HEK293 (cell line): ENCODE data around the gene RBM20.

Experiments used
- YY1 ChIP-seq: fragments of 450-650 bp; formaldehyde crosslinking; IDR thresholded peaks from 2 replicates; pipeline ENCODE4 v1.5.1; 2018; ENCODE audit warnings: missing biosample characterization, missing genetic modification characterization
- ZNF214 ChIP-seq: fragments of 450-650 bp; formaldehyde crosslinking; IDR thresholded peaks from 2 replicates; pipeline ENCODE4 v1.5.1; 2017; ENCODE audit warnings: missing biosample characterization, mild to moderate bottlenecking, missing genetic modification characterization, borderline replicate concordance
- ZNF664 ChIP-seq: fragments of 450-650 bp; formaldehyde crosslinking; IDR thresholded peaks from 2 replicates; pipeline ENCODE4 v1.5.1; 2016; ENCODE audit warnings: missing biosample characterization, missing genetic modification characterization
- ZNF747 ChIP-seq: fragments of 450-650 bp; formaldehyde crosslinking; IDR thresholded peaks from 2 replicates; pipeline ENCODE4 v1.5.1; 2016; ENCODE audit warnings: missing biosample characterization, missing genetic modification characterization
- ZNF76 ChIP-seq: fragments of 450-650 bp; formaldehyde crosslinking; IDR thresholded peaks from 2 replicates; pipeline ENCODE4; 2016; ENCODE audit warnings: low read depth, missing biosample characterization, missing genetic modification characterization, borderline replicate concordance
- ZNF776 ChIP-seq: fragments of 450-650 bp; formaldehyde crosslinking; IDR thresholded peaks from 2 replicates; pipeline ENCODE4 v1.5.0; 2017; ENCODE audit warnings: missing biosample characterization, missing genetic modification characterization, borderline replicate concordance
- TF ChIP-seq, protein P1 (sequence below): fragments of 450-650 bp; formaldehyde crosslinking; IDR thresholded peaks from 2 replicates; pipeline ENCODE4 v1.5.1; 2016; ENCODE audit warnings: missing biosample characterization, missing genetic modification characterization
- TF ChIP-seq, protein P2 (sequence below): fragments of 450-650 bp; formaldehyde crosslinking; IDR thresholded peaks from 2 replicates; pipeline ENCODE4 v1.5.1; 2016; ENCODE audit warnings: missing biosample characterization, missing genetic modification characterization

DNA sequence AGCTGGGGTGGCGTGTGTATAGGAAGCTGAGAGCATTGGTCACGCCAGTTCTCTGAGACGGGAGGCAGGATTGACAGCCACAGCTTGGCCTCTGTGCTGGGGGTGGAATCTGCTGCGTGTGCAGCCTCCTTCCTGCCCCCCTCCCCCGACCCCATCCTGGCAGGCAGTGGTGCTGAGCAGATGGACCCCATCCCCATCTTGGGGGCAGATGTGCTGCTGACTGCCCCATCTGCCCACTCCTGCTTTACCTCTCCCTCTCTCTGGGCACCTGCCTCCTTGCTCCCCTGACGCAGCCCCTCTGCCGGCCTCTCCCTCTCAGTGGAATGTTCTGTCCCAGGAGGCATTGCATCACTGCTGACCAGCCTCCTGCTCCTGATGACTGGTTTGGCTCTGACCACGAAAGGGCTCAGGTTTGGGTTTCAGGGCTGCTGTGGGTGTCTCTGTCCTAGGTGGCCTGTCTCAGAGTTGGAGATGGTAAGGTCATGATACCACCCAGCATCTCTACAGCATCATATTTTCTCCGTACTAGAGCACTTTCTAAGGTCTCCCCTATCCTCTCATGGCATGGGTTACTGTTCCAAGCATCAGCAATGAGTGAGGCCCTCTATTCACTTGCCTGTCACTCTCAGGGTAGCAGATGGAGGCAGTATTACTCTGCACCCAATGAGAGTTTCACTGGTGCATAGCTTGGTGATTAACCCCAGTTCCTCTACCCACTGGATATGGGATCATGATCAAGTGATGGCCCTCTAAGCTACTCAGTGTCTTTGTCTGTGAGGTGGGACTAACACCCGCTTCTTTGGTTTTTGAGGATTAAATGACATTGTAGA is 81.9 kb downstream of the RBM20 start:
- TF ChIP-seq ZNF747 (tag by site-specific recombination) (no peak), YY1 (tag by site-specific recombination) (no peak), ZNF76 (tag by site-specific recombination) (no peak), ZNF214 (tag by site-specific recombination) (no peak), ZNF776 (no peak), ZNF664 (no peak)
- TF ChIP-seq, protein P1, sequence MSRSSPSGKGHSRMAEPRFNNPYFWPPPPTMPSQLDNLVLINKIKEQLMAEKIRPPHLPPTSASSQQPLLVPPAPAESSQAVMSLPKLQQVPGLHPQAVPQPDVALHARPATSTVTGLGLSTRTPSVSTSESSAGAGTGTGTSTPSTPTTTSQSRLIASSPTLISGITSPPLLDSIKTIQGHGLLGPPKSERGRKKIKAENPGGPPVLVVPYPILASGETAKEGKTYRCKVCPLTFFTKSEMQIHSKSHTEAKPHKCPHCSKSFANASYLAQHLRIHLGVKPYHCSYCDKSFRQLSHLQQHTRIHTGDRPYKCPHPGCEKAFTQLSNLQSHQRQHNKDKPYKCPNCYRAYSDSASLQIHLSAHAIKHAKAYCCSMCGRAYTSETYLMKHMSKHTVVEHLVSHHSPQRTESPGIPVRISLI (tag by site-specific recombination), result no peak
- TF ChIP-seq, protein P2, sequence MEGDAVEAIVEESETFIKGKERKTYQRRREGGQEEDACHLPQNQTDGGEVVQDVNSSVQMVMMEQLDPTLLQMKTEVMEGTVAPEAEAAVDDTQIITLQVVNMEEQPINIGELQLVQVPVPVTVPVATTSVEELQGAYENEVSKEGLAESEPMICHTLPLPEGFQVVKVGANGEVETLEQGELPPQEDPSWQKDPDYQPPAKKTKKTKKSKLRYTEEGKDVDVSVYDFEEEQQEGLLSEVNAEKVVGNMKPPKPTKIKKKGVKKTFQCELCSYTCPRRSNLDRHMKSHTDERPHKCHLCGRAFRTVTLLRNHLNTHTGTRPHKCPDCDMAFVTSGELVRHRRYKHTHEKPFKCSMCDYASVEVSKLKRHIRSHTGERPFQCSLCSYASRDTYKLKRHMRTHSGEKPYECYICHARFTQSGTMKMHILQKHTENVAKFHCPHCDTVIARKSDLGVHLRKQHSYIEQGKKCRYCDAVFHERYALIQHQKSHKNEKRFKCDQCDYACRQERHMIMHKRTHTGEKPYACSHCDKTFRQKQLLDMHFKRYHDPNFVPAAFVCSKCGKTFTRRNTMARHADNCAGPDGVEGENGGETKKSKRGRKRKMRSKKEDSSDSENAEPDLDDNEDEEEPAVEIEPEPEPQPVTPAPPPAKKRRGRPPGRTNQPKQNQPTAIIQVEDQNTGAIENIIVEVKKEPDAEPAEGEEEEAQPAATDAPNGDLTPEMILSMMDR, result no peak
